Raji (cell line): ENCODE results near the gene ATP2B1.

Experiments
- POLR2A ChIP-seq: IDR thresholded peaks from 2 replicates; pipeline ENCODE4 v1.6.1; 2011; ENCODE audit warnings: low read depth, low read length, control low read depth; ENCODE audit not compliant: insufficient read depth

ATP2B1 gene

GRCh38 chr12:89618113-89618862, 90.3 kb downstream of the ATP2B1 start:
- TF ChIP-seq POLR2A, result no peak

GRCh38 chr12:89610366-89610765, 98.3 kb downstream of the ATP2B1 start:
- no peak for TF ChIP-seq POLR2A

- no peak for TF ChIP-seq POLR2A
These were observed 105.0 kb downstream of the ATP2B1 start for GRCh38 chr12:89603678-89604077.

- TF ChIP-seq POLR2A, result no peak
These were observed 110.9 kb downstream of the ATP2B1 start for GRCh38 chr12:89597770-89598169.

- no peak for TF ChIP-seq POLR2A
These were observed 111.4 kb downstream of the ATP2B1 start for GRCh38 chr12:89597210-89597609.

- no peak for TF ChIP-seq POLR2A
These were observed 114.8 kb downstream of the ATP2B1 start for GRCh38 chr12:89593873-89594272.

GRCh38 chr12:89593233-89593632, 115.4 kb downstream of the ATP2B1 start:
- no peak for TF ChIP-seq POLR2A

- TF ChIP-seq POLR2A, result no peak
These were observed 118.9 kb downstream of the ATP2B1 start for GRCh38 chr12:89589753-89590152.

GRCh38 chr12:89578499-89578898, 130.1 kb downstream of the ATP2B1 start:
- TF ChIP-seq POLR2A, result no peak

- TF ChIP-seq POLR2A, result no peak
These were observed 131.9 kb downstream of the ATP2B1 start for GRCh38 chr12:89576572-89577220.

GRCh38 chr12:89575374-89575773, 133.3 kb downstream of the ATP2B1 start:
- no peak for TF ChIP-seq POLR2A

- TF ChIP-seq POLR2A, result no peak
These were observed 133.9 kb downstream of the ATP2B1 start for GRCh38 chr12:89574736-89575208.

- no peak for TF ChIP-seq POLR2A
These were observed 135.4 kb downstream of the ATP2B1 start for GRCh38 chr12:89573051-89573810.

- no peak for TF ChIP-seq POLR2A
These were observed 137.0 kb downstream of the ATP2B1 start for GRCh38 chr12:89571491-89572195.

GRCh38 chr12:89568484-89568883, 140.2 kb downstream of the ATP2B1 start:
- no peak for TF ChIP-seq POLR2A
